IPS-20b (cell line): ENCODE data around the gene ALDOA.
"Not testable (repeated sequence)": the region's sequence is repeated elsewhere in the genome, so short reads cannot be mapped to it uniquely, and the experiment has no call there.

Source experiments
- H3K27ac ChIP-seq: one replicate; pipeline ENCODE4 v1.5.1; 2013; ENCODE audit warnings: low read length
- H3K27me3 ChIP-seq: 2 replicates; pipeline ENCODE4 v1.6.1; 2013; ENCODE audit warnings: mild to moderate bottlenecking, low read length, inconsistent platforms; ENCODE audit not compliant: insufficient read depth
- H3K36me3 ChIP-seq: 2 replicates; pipeline ENCODE4 v1.6.1; 2013; ENCODE audit warnings: low read depth, mild to moderate bottlenecking, inconsistent platforms, low read length, moderate library complexity; ENCODE audit not compliant: insufficient read depth
- H3K4me1 ChIP-seq: 2 replicates; pipeline ENCODE4 v1.6.1; 2013; ENCODE audit warnings: mild to moderate bottlenecking, control low read depth, inconsistent platforms, low read length, moderate library complexity; ENCODE audit not compliant: insufficient read depth
- H3K4me3 ChIP-seq: 2 replicates; pipeline ENCODE4 v1.5.1; 2013; ENCODE audit warnings: mild to moderate bottlenecking, low read length, inconsistent platforms
- H3K9ac ChIP-seq: 2 replicates; pipeline ENCODE4 v1.6.1; 2013; ENCODE audit warnings: low read depth, mild to moderate bottlenecking, inconsistent platforms, low read length, moderate library complexity
- H3K9me3 ChIP-seq: 2 replicates; pipeline ENCODE4 v1.6.1; 2013; ENCODE audit warnings: mild to moderate bottlenecking, low read depth, low read length, inconsistent platforms; ENCODE audit not compliant: insufficient read depth

ALDOA gene

DNA sequence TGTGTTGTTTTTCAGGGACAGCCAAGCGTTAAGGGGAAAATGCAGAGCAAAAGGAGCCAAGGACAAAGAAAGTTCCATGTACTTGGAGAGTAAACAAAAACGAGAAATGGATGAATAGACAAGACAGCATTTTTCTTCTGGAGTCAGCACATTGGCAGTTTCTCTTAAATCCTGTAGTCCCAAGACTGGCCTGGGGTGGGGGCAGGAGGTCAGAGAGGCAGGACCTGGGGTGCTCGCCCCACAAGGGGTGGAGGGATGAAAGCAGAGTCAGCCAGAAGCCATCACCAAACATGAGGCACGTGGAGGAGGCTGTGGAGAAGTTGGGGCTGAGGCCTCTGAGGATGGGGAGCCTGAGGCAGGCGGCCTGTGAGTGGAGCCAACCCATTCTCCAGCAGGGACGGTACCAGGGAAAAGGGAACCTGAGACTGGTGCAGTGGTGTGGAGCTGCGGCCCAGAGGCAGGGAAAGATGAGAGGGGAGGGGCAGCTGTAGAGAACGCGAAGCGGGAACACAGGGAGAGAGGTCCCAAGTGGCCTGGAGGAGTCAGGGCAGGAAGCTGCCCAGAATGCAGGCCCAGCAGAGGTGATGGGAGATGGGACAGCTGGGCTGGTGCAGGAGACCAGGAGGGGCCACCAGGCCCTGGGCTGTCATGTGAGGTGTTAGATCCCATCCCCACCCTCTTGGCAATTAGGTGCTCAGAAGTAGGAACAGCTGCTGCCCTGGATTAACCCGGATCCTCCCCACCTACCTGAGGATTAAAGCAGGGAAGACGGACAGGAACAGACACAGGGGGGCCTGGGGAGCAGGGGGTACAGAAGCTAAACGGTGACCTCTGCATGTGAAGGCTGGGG, 37.7 kb upstream of the ALDOA start:
- Histone ChIP-seq H3K27me3 (peaks cover 25% of the 10 kb centered on the region), H3K36me3 (peaks cover 6% of the 10 kb centered on the region; the same call in 1 of the 2 replicates), H3K4me1 (peaks cover 11% of the 10 kb centered on the region; the same call in 1 of the 2 replicates), H3K9me3 (no peaks in the 10 kb centered on the region), H3K27ac (no peak overlapping the region), H3K9ac (no peak overlapping the region), H3K4me3 (no peak overlapping the region)

GRCh38 chr16:30028438-30029076, 37.0 kb upstream of the ALDOA start:
- peaks cover 11% of the 10 kb centered on the region; the same call in 1 of the 2 replicates for H3K4me1 ChIP-seq
- H3K36me3 ChIP-seq = peaks cover 6% of the 10 kb centered on the region; the same call in 1 of the 2 replicates
- H3K27ac ChIP-seq = no peak overlapping the region
- H3K4me3 ChIP-seq = no peak overlapping the region
- no peak overlapping the region for H3K9ac ChIP-seq
- H3K27me3 ChIP-seq = peaks cover 33% of the 10 kb centered on the region
- H3K9me3 ChIP-seq = no peaks in the 10 kb centered on the region

DNA sequence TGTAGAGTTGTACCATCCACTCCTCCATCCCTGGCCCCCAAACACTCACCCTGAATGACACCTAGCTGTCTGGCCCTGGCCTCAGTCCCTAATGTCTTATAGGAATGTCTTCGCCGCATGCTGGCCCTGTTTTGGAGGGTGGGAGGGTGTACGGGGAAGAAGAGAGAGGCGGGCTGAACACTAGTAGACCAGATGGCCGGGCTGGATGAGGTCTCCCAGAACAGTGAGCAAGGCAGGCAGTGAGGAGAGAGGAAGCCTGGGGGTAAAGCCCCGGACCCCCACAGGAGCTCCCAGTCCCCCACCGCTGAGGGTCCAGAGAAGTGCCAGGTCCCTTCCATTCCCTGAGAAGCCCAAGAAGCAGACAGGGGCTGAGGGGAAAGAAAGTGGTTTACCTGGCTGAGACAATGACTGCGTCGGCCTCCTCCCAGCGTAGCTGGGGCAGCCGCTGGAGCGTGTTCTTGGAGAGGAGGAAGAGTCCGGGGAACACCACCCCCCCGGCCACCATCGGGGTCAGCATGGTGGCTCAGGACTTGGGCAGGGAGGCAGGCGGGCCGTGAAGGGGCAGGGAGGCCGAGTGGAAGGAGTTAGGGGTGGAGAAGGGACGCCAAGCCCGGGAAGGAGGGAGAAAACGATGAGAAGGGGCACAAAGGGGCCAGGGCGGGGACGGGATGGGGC, 35.4 kb upstream of the ALDOA start:
- Histone ChIP-seq H3K9ac (peak overlapping the region; percentile 73; the same call in 1 of the 2 replicates), H3K36me3 (peaks cover 6% of the 10 kb centered on the region; the same call in 1 of the 2 replicates), H3K4me3 (peak overlapping the region; percentile 77), H3K9me3 (no peaks in the 10 kb centered on the region), H3K27me3 (peaks cover 35% of the 10 kb centered on the region), H3K4me1 (peaks cover 11% of the 10 kb centered on the region; the same call in 1 of the 2 replicates), H3K27ac (no peak overlapping the region)

GRCh38 chr16:30030841-30031413, 34.6 kb upstream of the ALDOA start, which contains the start of gene TLCD3B:
TSS of gene TLCD3B (minus strand) at chr16:30031271. CDS start at chr16:30030527, 744 bp downstream.
- no peaks in the 10 kb centered on the region for H3K9me3 ChIP-seq
- 0 out of 2 replicates have a peak, but pooled peaks cover 3% of the 10 kb centered on the region for H3K36me3 ChIP-seq
- peak within 1 kb of the TSS; percentile 73; the same call in 1 of the 2 replicates for H3K9ac ChIP-seq
- H3K27ac ChIP-seq = no peak within 1 kb of the TSS
- peaks cover 41% of the 10 kb centered on the region for H3K27me3 ChIP-seq
- H3K4me1 ChIP-seq = peaks cover 11% of the 10 kb centered on the region; the same call in 1 of the 2 replicates
- H3K4me3 ChIP-seq = peak within 1 kb of the TSS; percentile 77

DNA sequence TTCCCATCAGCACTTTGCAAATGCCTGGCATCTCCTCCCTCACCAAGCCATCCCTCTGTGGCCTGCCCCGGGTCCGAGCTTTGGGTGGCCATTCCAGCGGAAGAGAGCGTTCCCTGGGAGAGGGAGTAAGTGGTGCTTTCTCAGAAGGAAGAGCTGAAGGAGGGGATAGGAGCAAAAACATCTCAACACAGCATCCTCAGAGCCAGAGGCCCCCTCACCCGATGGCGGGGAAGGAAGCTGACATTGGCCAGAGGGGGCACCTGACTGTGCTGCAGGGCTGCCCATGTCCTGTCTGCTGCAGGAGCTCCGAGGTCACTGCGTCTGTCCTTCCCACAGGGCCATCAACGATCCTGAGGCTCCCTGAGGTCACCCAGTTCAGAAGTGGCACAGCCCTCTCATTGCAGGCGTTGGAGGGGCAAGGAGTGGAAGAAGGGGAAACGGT, 34.1 kb upstream of the ALDOA start:
- H3K9ac ChIP-seq = peak overlapping the region; percentile 56; the same call in 1 of the 2 replicates
- H3K4me1 ChIP-seq = peaks cover 11% of the 10 kb centered on the region; the same call in 1 of the 2 replicates
- H3K36me3 ChIP-seq = 0 out of 2 replicates have a peak, but pooled peaks cover 3% of the 10 kb centered on the region
- H3K27ac ChIP-seq = no peak overlapping the region
- no peaks in the 10 kb centered on the region for H3K9me3 ChIP-seq
- H3K4me3 ChIP-seq = peak overlapping the region; percentile 77
- H3K27me3 ChIP-seq = peaks cover 46% of the 10 kb centered on the region

GRCh38 chr16:30032083-30032819, 33.3 kb upstream of the ALDOA start:
- H3K9me3 ChIP-seq = no peaks in the 10 kb centered on the region
- H3K4me1 ChIP-seq = peaks cover 11% of the 10 kb centered on the region; the same call in 1 of the 2 replicates
- H3K9ac ChIP-seq = no peak overlapping the region
- peaks cover 47% of the 10 kb centered on the region for H3K27me3 ChIP-seq
- H3K27ac ChIP-seq = no peak overlapping the region
- no peaks in the 10 kb centered on the region for H3K36me3 ChIP-seq
- H3K4me3 ChIP-seq = peak overlapping the region; percentile 77; the same call in 1 of the 2 replicates

DNA sequence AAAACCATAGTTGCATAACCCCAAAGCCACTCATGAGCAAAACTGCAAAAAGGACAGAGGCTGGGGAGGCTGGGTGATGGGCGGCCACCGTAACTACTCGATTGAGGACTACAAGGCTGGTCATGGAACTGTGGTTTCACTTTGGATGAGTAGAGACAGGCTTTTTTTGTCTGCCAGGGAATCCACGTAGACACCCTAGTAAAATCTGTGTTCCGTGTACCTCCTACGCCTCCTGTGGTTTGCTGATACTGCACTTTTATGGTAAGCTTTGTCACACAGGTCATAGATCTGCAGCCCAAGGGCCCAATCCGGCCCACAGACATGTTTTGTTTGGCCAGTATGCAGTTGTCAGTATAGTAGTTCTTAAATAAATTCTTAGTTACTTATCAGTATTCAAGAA, 32.3 kb upstream of the ALDOA start:
- Histone ChIP-seq H3K9me3 (no peaks in the 10 kb centered on the region), H3K9ac (no peak overlapping the region), H3K4me1 (peaks cover 11% of the 10 kb centered on the region; the same call in 1 of the 2 replicates), H3K27ac (no peak overlapping the region), H3K27me3 (peaks cover 47% of the 10 kb centered on the region), H3K36me3 (no peaks in the 10 kb centered on the region), H3K4me3 (no peak overlapping the region)

DNA sequence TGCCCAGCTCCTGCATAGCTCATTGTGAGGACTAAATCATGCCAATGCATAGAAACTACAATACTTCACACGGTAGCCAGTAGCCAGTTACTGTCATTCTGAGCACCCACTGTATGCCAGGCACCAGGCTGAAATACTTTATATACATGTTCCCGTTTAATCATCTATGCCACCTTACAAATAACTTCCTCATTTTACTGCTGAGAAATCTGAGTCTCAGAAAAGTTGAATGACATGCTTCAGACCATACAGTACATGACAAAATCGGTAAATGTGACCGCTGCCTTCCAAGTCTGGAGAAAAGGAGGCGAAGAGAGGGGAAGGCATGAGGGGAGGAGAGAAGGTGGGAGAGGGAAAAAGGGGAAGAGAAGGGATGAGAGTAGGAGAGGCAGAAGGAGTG, 25.3 kb upstream of the ALDOA start:
- no peaks in the 10 kb centered on the region for H3K4me1 ChIP-seq
- H3K9me3 ChIP-seq = no peaks in the 10 kb centered on the region
- peaks cover 11% of the 10 kb centered on the region for H3K27me3 ChIP-seq
- no peaks in the 10 kb centered on the region for H3K36me3 ChIP-seq
- no peak overlapping the region for H3K27ac ChIP-seq
- H3K9ac ChIP-seq = no peak overlapping the region
- H3K4me3 ChIP-seq = no peak overlapping the region

DNA sequence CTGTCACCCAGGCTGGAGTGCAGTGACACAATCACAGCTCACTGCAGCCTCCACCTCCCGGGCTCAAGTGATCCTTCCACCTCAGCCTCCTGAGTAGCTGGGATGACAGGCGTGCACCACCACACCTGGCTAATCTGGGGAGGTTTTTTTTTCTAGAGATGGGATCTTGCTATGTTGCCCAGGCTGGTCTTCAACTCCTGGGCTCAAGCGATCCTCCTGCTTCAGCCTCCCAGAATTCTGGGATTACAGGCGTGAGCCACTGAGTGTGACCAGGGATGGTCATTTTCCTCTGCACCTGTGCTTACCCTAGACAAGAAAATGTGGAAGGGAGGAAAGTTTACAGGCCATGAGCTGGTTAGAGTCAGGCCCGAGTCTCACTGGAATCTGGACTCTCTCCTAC, 24.9 kb upstream of the ALDOA start:
- not testable (repeated sequence) for H3K36me3 ChIP-seq, H3K27ac ChIP-seq

DNA sequence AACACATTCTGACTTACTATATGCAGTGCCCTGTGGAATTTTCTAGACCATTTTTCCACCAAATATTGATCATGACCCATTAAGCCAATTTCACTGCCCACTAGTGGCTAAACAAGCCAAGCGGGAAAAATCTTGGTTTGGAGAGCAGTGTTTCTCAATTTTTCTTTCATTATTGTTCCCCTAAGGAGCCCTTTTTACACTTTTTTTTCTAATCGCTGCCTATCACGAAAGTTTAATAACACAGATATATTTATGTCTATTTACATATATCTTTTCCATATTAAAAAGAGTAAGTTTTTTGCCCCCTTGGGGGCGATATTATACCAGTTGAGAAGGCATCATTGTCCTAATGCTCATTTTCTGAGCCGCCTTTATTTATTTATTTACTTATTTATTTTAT, 23.7 kb upstream of the ALDOA start:
- no peaks in the 10 kb centered on the region for H3K9me3 ChIP-seq
- H3K4me1 ChIP-seq = no peaks in the 10 kb centered on the region
- H3K36me3 ChIP-seq = no peaks in the 10 kb centered on the region
- no peaks in the 10 kb centered on the region for H3K27me3 ChIP-seq
- H3K9ac ChIP-seq = no peak overlapping the region
- no peak overlapping the region for H3K4me3 ChIP-seq
- H3K27ac ChIP-seq = no peak overlapping the region

More for the DNA sequence above, 24.9 kb upstream of the ALDOA start:
- H3K27me3 ChIP-seq, H3K4me1 ChIP-seq, H3K4me3 ChIP-seq, H3K9me3 ChIP-seq, H3K9ac ChIP-seq: not testable (repeated sequence)
